Gastroesophageal sphincter (tissue), 4 donors: ENCODE measurements around the gene OSTM1. TPM values are rescaled to one million over a fixed set of nuclear protein-coding genes. Genes with fewer than 3 reads are reported as not detected.

Experiments
- ATAC-seq: fragments of 150-250 bp; one replicate; pipeline ENCODE4 v1.9.1; 2016; ENCODE audit warnings: mild to moderate bottlenecking, moderate library complexity
- H3K27ac ChIP-seq, 4 donors: fragments of 200-600 bp; sonication (generic) in 3 of 4; 1 replicate in 3 of 4; 2 replicates in 1 of 4; pipeline ENCODE4 v1.5.1; 2016 to 2019
- H3K27me3 ChIP-seq: fragments of 200-600 bp; sonication (generic); one replicate; pipeline ENCODE4 v1.5.1; 2019
- H3K36me3 ChIP-seq, 2 donors: fragments of 200-600 bp; sonication (generic); one replicate each; pipeline ENCODE4 v1.5.1; 2019; ENCODE audit warnings: control low read depth in 1 of 2
- H3K4me1 ChIP-seq, 3 donors: fragments of 200-600 bp; sonication (generic); 1 replicate in 2 of 3; 2 replicates in 1 of 3; pipeline ENCODE4 v1.5.1; 2016 to 2019; ENCODE audit warnings: control low read depth in 2 of 3
- H3K4me3 ChIP-seq, 2 donors: fragments of 200-600 bp; sonication (generic); one replicate each; pipeline ENCODE4 v1.5.1; 2019; ENCODE audit warnings: mild to moderate bottlenecking in 1 of 2, moderate library complexity in 1 of 2
- H3K9me3 ChIP-seq, 3 donors: fragments of 200-600 bp; sonication (generic); one replicate each; pipeline ENCODE4 v1.5.1; 2017 to 2019; ENCODE audit warnings: control low read depth in 2 of 3
- CTCF ChIP-seq, 4 experiments: fragments of 200-600 bp in 2 of 4; fragments of 450-650 bp in 2 of 4; sonication (generic) in 1 of 4; IDR thresholded peaks; one replicate each; pipeline ENCODE4 v1.5.1; 2017 to 2019; ENCODE audit warnings: antibody characterized with exemption in 4 of 4, mild to moderate bottlenecking in 2 of 4, moderate library complexity in 2 of 4
- EP300 ChIP-seq: sonication (generic); formaldehyde crosslinking; IDR thresholded peaks from one replicate; pipeline ENCODE4 v1.6.1; 2017; ENCODE audit warnings: antibody characterized with exemption, mild to moderate bottlenecking
- POLR2A ChIP-seq, 2 donors: fragments of 450-650 bp; IDR thresholded peaks; one replicate each; pipeline ENCODE4 v1.6.1; 2017; ENCODE audit warnings: antibody characterized with exemption in 2 of 2, mild to moderate bottlenecking in 2 of 2, moderate library complexity in 1 of 2
- POLR2AphosphoS5 ChIP-seq: sonication (generic); formaldehyde crosslinking; IDR thresholded peaks from one replicate; pipeline ENCODE4 v1.6.1; 2017; ENCODE audit warnings: antibody characterized with exemption
- WGBS, 2 donors: methylation state at CpG; one replicate each; pipeline ENCODE4 v1.1.5; 2018; ENCODE audit warnings: low coverage in 1 of 2; 5-methylcytosine and 5-hydroxymethylcytosine counted together
- total RNA-seq, 4 donors: library from RNA; depleted of rRNA; stranded (reverse); fragments of >200 nt; gene quantifications; one replicate each; pipeline ENCODE4 v1.1.0, GENCODE V29; 2016

OSTM1 gene
- total RNA-seq, 4 donors from 2014 or later, result 44.6 to 78.1 (median 55.5) TPM

GRCh38 chr6:108051481-108051880 is 23.1 kb downstream of the OSTM1 start:
- Histone ChIP-seq H3K4me1 (no peaks in the 10 kb centered on the region), H3K9me3 (no peaks in the 10 kb centered on the region), H3K36me3 (peaks cover 0 to 66% of the 10 kb centered on the region in 2 donors), H3K27ac (no peak overlapping the region), H3K27me3 (no peaks in the 10 kb centered on the region), H3K4me3 (no peak overlapping the region)
- TF ChIP-seq POLR2A (IDR thresholded peaks at IDR 0.05) (no peak), CTCF (IDR thresholded peaks at IDR 0.05) (no peak), POLR2AphosphoS5 (no peak), EP300 (no peak)
- no peak for ATAC-seq

- 90 to 92% methylated on average over 7 to 8 of the region's 8 CpGs for WGBS, 2 donors
- no peak for ATAC-seq
- Histone ChIP-seq H3K36me3 (peaks cover 0 to 94% of the 10 kb centered on the region in 2 donors), H3K27me3 (no peaks in the 10 kb centered on the region), H3K4me1 (no peaks in the 10 kb centered on the region), H3K27ac (no peak overlapping the region), H3K4me3 (no peak overlapping the region), H3K9me3 (no peaks in the 10 kb centered on the region)
- no peak for TF ChIP-seq POLR2A (IDR thresholded peaks at IDR 0.05)
These were observed 34.9 kb downstream of the OSTM1 start for GRCh38 chr6:108039681-108040080.

GRCh38 chr6:108036884-108037283 is 37.7 kb downstream of the OSTM1 start:
- Histone ChIP-seq H3K27ac (no peak overlapping the region), H3K36me3 (peaks cover 0 to 83% of the 10 kb centered on the region in 2 donors), H3K9me3 (no peaks in the 10 kb centered on the region), H3K27me3 (no peaks in the 10 kb centered on the region), H3K4me3 (no peak overlapping the region), H3K4me1 (no peaks in the 10 kb centered on the region)
- no peak for ATAC-seq
- TF ChIP-seq POLR2AphosphoS5 (no peak), POLR2A (IDR thresholded peaks at IDR 0.05) (no peak), CTCF (IDR thresholded peaks at IDR 0.05) (no peak), EP300 (no peak)
- WGBS, 2 donors, result 67 to 100% methylated on average over 1 to 3 of the region's 4 CpGs

- ATAC-seq, result no peak
- no peaks in the 10 kb centered on the region for H3K27me3 ChIP-seq
- WGBS, 2 donors, result 94% methylated on average over 6 of the region's 10 CpGs; no CpG with 5 or more reads in 1 of the 2 donors
- H3K36me3 ChIP-seq, result peaks cover 0 to 34% of the 10 kb centered on the region in 2 donors
- no peak overlapping the region for H3K27ac ChIP-seq
- H3K4me3 ChIP-seq, result no peak overlapping the region
- TF ChIP-seq POLR2AphosphoS5, result no peak
- TF ChIP-seq POLR2A (IDR thresholded peaks at IDR 0.05), result no peak
- TF ChIP-seq EP300, result no peak
- TF ChIP-seq CTCF (IDR thresholded peaks at IDR 0.05), result no peak
- no peaks in the 10 kb centered on the region for H3K9me3 ChIP-seq
- no peaks in the 10 kb centered on the region for H3K4me1 ChIP-seq
These were observed 42.6 kb downstream of the OSTM1 start for GRCh38 chr6:108031968-108032367.

GRCh38 chr6:108030211-108030610 is 44.3 kb downstream of the OSTM1 start:
- no peak overlapping the region for H3K4me3 ChIP-seq
- no peaks in the 10 kb centered on the region for H3K4me1 ChIP-seq
- TF ChIP-seq EP300 (no peak), POLR2A (IDR thresholded peaks at IDR 0.05) (no peak), CTCF (IDR thresholded peaks at IDR 0.05) (no peak), POLR2AphosphoS5 (no peak)
- no peak for ATAC-seq
- H3K27me3 ChIP-seq, result no peaks in the 10 kb centered on the region
- WGBS, 2 donors, result 91 to 100% methylated on average over 1 of the region's 1 CpG
- H3K36me3 ChIP-seq, result peaks cover 0 to 20% of the 10 kb centered on the region in 2 donors
- H3K27ac ChIP-seq, result no peak overlapping the region
- H3K9me3 ChIP-seq, result no peaks in the 10 kb centered on the region
